PC-3 (cell line): ENCODE data around the gene TMEM51.

Experiments used
- EZH2 ChIP-seq: fragments of 300-600 bp; sonication (generic); IDR thresholded peaks from one replicate; pipeline ENCODE4 v1.6.1; 2017; ENCODE audit warnings: antibody characterized with exemption, mild to moderate bottlenecking, low read length; ENCODE audit not compliant: unreplicated experiment
- EZH2phosphoT487 ChIP-seq: fragments of 300-600 bp; sonication (generic); IDR thresholded peaks from 2 replicates; pipeline ENCODE4 v1.6.1; 2018; ENCODE audit warnings: mild to moderate bottlenecking, antibody characterized with exemption, low read length, borderline replicate concordance
- TF ChIP-seq, protein P1 (sequence below): fragments of 300-600 bp; sonication (generic); conservative IDR thresholded peaks from 2 replicates; pipeline ENCODE4 v1.5.1; 2017; ENCODE audit warnings: antibody characterized with exemption, low read depth, mild to moderate bottlenecking, low read length

DNA sequence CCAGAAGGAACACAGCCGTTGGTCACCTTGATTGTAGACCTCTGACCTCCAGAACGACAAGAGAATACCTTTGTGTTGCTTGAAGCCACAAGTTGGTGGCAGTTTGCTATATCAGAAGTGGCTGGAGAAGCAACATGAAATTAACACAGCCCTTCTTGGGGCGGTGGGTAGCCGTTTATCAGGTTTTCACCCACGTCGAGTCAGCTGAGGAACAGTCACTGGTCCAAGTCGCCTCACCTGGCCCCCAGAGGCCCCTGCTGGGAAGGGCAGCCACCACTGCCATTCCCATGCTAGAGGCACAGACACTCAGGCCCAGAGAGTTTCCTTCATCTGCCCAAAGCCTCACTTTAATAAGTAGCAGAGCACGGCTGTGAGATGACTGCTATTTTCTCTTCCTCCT lies 37.7 kb downstream of the TMEM51 start:
- TF ChIP-seq, protein P1, sequence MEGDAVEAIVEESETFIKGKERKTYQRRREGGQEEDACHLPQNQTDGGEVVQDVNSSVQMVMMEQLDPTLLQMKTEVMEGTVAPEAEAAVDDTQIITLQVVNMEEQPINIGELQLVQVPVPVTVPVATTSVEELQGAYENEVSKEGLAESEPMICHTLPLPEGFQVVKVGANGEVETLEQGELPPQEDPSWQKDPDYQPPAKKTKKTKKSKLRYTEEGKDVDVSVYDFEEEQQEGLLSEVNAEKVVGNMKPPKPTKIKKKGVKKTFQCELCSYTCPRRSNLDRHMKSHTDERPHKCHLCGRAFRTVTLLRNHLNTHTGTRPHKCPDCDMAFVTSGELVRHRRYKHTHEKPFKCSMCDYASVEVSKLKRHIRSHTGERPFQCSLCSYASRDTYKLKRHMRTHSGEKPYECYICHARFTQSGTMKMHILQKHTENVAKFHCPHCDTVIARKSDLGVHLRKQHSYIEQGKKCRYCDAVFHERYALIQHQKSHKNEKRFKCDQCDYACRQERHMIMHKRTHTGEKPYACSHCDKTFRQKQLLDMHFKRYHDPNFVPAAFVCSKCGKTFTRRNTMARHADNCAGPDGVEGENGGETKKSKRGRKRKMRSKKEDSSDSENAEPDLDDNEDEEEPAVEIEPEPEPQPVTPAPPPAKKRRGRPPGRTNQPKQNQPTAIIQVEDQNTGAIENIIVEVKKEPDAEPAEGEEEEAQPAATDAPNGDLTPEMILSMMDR, result no peak
- no peak for TF ChIP-seq EZH2
- no peak for TF ChIP-seq EZH2phosphoT487
